Testis (tissue), 3 donors: Measurements from ENCODE around the gene ANKRD7. TPM values are rescaled to one million over a fixed set of nuclear protein-coding genes. Genes with fewer than 3 reads are reported as not detected.

Experiments
- DNase-seq: peaks from one replicate; pipeline ENCODE4 v3.0.0-alpha.2; 2019
- H3K27ac ChIP-seq, 2 donors: fragments of 200-600 bp; sonication (generic); one replicate each; pipeline ENCODE4 v1.5.1; 2019
- H3K27me3 ChIP-seq: fragments of 200-600 bp; sonication (generic); one replicate; pipeline ENCODE4 v1.5.1; 2019
- H3K36me3 ChIP-seq: fragments of 200-600 bp; sonication (generic); one replicate; pipeline ENCODE4 v1.5.1; 2017; ENCODE audit warnings: low read depth; ENCODE audit errors: missing control alignments
- H3K4me1 ChIP-seq: fragments of 200-600 bp; sonication (generic); one replicate; pipeline ENCODE4 v1.5.1; 2019
- H3K4me3 ChIP-seq, 2 donors: fragments of 200-600 bp; sonication (generic); one replicate each; pipeline ENCODE4 v1.5.1; 2017 to 2019
- H3K9me3 ChIP-seq: fragments of 200-600 bp; sonication (generic); one replicate; pipeline ENCODE4 v1.5.1; 2017
- POLR2A ChIP-seq: fragments of 450-650 bp; IDR thresholded peaks from one replicate; pipeline ENCODE4 v1.6.1; 2017; ENCODE audit warnings: antibody characterized with exemption, mild to moderate bottlenecking, moderate library complexity
- WGBS, 2 donors: methylation state at CpG; one replicate each; pipeline ENCODE4 v1.1.5; 2018; 5-methylcytosine and 5-hydroxymethylcytosine counted together
- intact Hi-C: fragments of 100-400 bp; cut with DNase I; formaldehyde crosslinking; loops from one replicate; pipeline ENCODE4 v1.15.1; 2023; ENCODE audit warnings: low total_unique reads
- polyA plus RNA-seq: library from polyadenylated mRNA; stranded (reverse); fragments of 350-450 nt; fragmentation: Illumina TruSeq; extraction: RNeasy Lipid Tissue Mini Kit (QIAGEN cat#74804); gene quantifications from one replicate; pipeline ENCODE4 v1.2.3, GENCODE V29; 2014; ENCODE audit warnings: low read depth, low replicate concordance; ENCODE audit not compliant: insufficient read depth
- total RNA-seq, 2 donors: library from RNA; depleted of rRNA; stranded (reverse); fragments of >200 nt; gene quantifications; one replicate each; pipeline ENCODE4 v1.2.3, GENCODE V29; 2016
- TF ChIP-seq, protein P1 (sequence below), 3 experiments: fragments of 450-650 bp in 2 of 3; fragments of 200-600 bp in 1 of 3; sonication (generic) in 1 of 3; IDR thresholded peaks; one replicate each; pipeline ENCODE4 v1.5.1; 2016 to 2019; ENCODE audit warnings: antibody characterized with exemption in 3 of 3, mild to moderate bottlenecking in 2 of 3, moderate library complexity in 1 of 3

ANKRD7 gene
- total and polyA plus RNA-seq, 3 donors from 2014 or later = 503 to 1,292 (median 598) TPM

- DNase-seq = no peak
- no peak overlapping the region for H3K4me3 ChIP-seq
- H3K27me3 ChIP-seq = no peaks in the 10 kb centered on the region
- no peak overlapping the region for H3K27ac ChIP-seq
- no peaks in the 10 kb centered on the region for H3K36me3 ChIP-seq
- WGBS, 2 donors = 93 to 94% methylated on average over 1 of the region's 1 CpG
- H3K9me3 ChIP-seq = no peaks in the 10 kb centered on the region
- intact Hi-C loops = no loop called here
- TF ChIP-seq POLR2A = no peak
- TF ChIP-seq, protein P1, sequence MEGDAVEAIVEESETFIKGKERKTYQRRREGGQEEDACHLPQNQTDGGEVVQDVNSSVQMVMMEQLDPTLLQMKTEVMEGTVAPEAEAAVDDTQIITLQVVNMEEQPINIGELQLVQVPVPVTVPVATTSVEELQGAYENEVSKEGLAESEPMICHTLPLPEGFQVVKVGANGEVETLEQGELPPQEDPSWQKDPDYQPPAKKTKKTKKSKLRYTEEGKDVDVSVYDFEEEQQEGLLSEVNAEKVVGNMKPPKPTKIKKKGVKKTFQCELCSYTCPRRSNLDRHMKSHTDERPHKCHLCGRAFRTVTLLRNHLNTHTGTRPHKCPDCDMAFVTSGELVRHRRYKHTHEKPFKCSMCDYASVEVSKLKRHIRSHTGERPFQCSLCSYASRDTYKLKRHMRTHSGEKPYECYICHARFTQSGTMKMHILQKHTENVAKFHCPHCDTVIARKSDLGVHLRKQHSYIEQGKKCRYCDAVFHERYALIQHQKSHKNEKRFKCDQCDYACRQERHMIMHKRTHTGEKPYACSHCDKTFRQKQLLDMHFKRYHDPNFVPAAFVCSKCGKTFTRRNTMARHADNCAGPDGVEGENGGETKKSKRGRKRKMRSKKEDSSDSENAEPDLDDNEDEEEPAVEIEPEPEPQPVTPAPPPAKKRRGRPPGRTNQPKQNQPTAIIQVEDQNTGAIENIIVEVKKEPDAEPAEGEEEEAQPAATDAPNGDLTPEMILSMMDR (IDR thresholded peaks at IDR 0.05) = no peak
- no peaks in the 10 kb centered on the region for H3K4me1 ChIP-seq
Measured at GRCh38 chr7:118252087-118252486, 27.6 kb downstream of the ANKRD7 start.

DNA sequence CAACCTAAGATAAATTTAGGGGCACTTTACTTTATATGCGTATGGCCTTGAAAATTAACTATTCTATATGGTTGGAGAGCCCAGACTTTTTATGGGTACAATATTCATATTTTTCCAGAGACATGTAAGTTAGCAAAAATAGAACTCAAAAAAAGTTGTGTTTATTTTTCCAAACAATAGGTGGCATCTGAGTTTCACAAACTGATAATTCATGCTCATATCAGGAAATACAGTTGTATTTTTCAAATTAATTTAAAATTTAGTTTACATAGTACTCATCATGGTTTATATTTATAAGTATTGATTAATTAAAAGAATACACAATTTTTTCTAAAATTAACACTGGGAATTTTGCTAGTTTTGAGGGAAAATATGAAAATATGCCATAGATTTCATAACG lies 34.6 kb downstream of the ANKRD7 start:
- DNase-seq = no peak
- intact Hi-C loops = no loop called here
- no peaks in the 10 kb centered on the region for H3K36me3 ChIP-seq
- TF ChIP-seq, protein P1 (IDR thresholded peaks at IDR 0.05) = no peak
- no peak for TF ChIP-seq POLR2A
- H3K27ac ChIP-seq = no peak overlapping the region
- no peak overlapping the region for H3K4me3 ChIP-seq
- H3K27me3 ChIP-seq = no peaks in the 10 kb centered on the region
- H3K4me1 ChIP-seq = no peaks in the 10 kb centered on the region
- no peaks in the 10 kb centered on the region for H3K9me3 ChIP-seq
- WGBS, 2 donors = 80 to 87% methylated on average over 2 of the region's 2 CpGs

DNA sequence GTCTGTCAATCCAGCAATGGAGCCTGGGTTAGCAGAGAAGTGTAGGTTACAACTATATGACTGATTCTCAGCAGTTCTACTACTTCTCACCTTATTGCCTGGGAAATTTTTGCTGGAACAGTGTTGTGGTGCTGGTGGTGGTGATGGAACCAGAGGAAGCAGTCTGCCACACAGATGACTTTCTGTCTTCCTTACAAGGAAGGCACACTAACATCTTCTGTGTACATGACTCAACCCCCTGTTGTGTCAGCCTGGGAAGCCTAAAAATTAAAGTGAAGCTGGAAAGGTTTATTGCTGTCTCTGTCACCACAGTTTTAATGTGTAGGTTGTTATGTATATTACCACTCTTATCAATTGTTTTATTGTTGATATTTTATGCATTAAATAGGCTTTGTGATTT lies 40.3 kb downstream of the ANKRD7 start:
- no peak for TF ChIP-seq POLR2A
- TF ChIP-seq, protein P1 (IDR thresholded peaks at IDR 0.05) = no peak
- Histone ChIP-seq H3K27ac (no peak overlapping the region), H3K9me3 (no peaks in the 10 kb centered on the region), H3K36me3 (no peaks in the 10 kb centered on the region), H3K4me1 (no peaks in the 10 kb centered on the region), H3K4me3 (no peak overlapping the region), H3K27me3 (no peaks in the 10 kb centered on the region)
- intact Hi-C loops = no loop called here
- no peak for DNase-seq

DNA sequence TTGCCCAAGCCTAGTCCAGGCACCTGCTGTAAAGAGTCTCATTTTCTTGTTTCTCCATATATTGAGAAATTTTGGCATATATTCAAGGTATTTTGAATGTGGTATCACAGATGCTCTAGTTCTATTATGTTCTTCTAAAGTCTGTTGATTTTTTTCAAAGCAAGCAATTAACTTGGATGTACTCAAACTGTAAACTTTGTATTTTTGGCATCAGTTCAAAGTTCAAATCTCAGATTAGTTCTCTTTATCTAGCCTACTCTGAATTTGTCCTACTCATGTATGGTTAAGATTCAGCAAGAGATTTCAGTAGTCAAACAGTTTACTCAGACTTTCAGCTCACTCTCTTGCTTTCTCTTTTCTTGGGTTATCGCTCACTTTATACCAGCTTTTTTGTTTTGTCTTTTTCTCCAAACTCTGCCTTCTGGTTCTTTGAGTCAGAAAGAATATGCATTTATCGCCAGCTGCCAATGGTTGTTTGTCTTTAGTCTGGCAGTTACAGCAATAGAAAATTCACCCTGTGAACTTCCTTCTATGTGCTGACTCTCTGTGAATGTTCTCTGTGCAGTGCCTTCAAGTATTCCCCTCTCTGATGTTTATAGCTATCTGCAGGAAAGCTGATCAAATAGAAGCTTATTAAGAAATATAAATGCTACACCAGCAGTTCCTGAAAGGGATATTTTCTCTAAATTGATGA lies 56.0 kb downstream of the ANKRD7 start:
- intact Hi-C loops = no loop called here
- WGBS, 2 donors = 83 to 87% methylated on average over 2 of the region's 2 CpGs
- Histone ChIP-seq H3K9me3 (no peaks in the 10 kb centered on the region), H3K4me3 (no peak overlapping the region), H3K36me3 (no peaks in the 10 kb centered on the region), H3K4me1 (no peaks in the 10 kb centered on the region), H3K27me3 (no peaks in the 10 kb centered on the region), H3K27ac (no peak overlapping the region)
- DNase-seq = no peak
- TF ChIP-seq, protein P1 (IDR thresholded peaks at IDR 0.05) = no peak
- TF ChIP-seq POLR2A = no peak

- Histone ChIP-seq H3K4me1 (no peaks in the 10 kb centered on the region), H3K4me3 (no peak overlapping the region), H3K27ac (no peak overlapping the region), H3K36me3 (no peaks in the 10 kb centered on the region), H3K27me3 (no peaks in the 10 kb centered on the region), H3K9me3 (no peaks in the 10 kb centered on the region)
- WGBS, 2 donors = 50 to 60% methylated on average over 3 of the region's 3 CpGs
- intact Hi-C loops = no loop called here
- DNase-seq = no peak
- TF ChIP-seq, protein P1 (IDR thresholded peaks at IDR 0.05) = no peak
- TF ChIP-seq POLR2A = no peak
Measured at GRCh38 chr7:118281196-118281595, 56.7 kb downstream of the ANKRD7 start.
